GM12878 (cell line): ENCODE data around the gene RBM15. TPM values are rescaled to one million over a fixed set of nuclear protein-coding genes. Genes with fewer than 3 reads are reported as not detected.

Experiments used
- BACH1 ChIP-seq: fragments of 450-650 bp; IDR thresholded peaks from 2 replicates; pipeline ENCODE4 v1.6.1; 2017; ENCODE audit warnings: mild to moderate bottlenecking, borderline replicate concordance
- CBFB ChIP-seq: IDR thresholded peaks from 2 replicates; pipeline ENCODE4 v1.6.1; 2016; ENCODE audit warnings: antibody characterized with exemption, low read depth
- ETV6 ChIP-seq, 2 experiments: fragments of 450-650 bp in 1 of 2; IDR thresholded peaks in 1 of 2; conservative IDR thresholded peaks in 1 of 2; 2 replicates each; pipeline ENCODE4 v1.6.1; 2014; ENCODE audit warnings: antibody characterized with exemption in 1 of 2, borderline replicate concordance in 1 of 2, low read depth in 1 of 2, mild to moderate bottlenecking in 1 of 2, moderate library complexity in 1 of 2
- HDGF ChIP-seq: fragments of 450-650 bp; IDR thresholded peaks from 2 replicates; pipeline ENCODE4 v1.6.1; 2016; ENCODE audit warnings: antibody characterized with exemption
- KLF5 ChIP-seq: fragments of 450-650 bp; IDR thresholded peaks from 2 replicates; pipeline ENCODE4 v1.6.1; 2014; ENCODE audit warnings: mild to moderate bottlenecking; ENCODE audit not compliant: partially characterized antibody
- NR2C1 ChIP-seq: fragments of 450-650 bp; IDR thresholded peaks from 2 replicates; pipeline ENCODE4 v1.6.1; 2017; ENCODE audit warnings: antibody characterized with exemption, mild to moderate bottlenecking, moderate library complexity
- RAD21 ChIP-seq: IDR thresholded peaks from 2 replicates; pipeline ENCODE4 v1.6.1; 2011; ENCODE audit warnings: mild to moderate bottlenecking, low read depth, low read length, moderate library complexity; ENCODE audit not compliant: insufficient read depth
- RELB ChIP-seq: fragments of 450-650 bp; IDR thresholded peaks from 2 replicates; pipeline ENCODE4 v1.6.1; 2017; ENCODE audit warnings: low read depth, mild to moderate bottlenecking, moderate library complexity
- SIX5 ChIP-seq: IDR thresholded peaks from 2 replicates; pipeline ENCODE4 v1.6.1; 2011; ENCODE audit warnings: mild to moderate bottlenecking, low read depth, low read length, moderate library complexity; ENCODE audit not compliant: severe bottlenecking
- SMAD1 ChIP-seq: fragments of 450-650 bp; IDR thresholded peaks from 2 replicates; pipeline ENCODE4 v1.6.1; 2018; ENCODE audit warnings: mild to moderate bottlenecking, low read depth; ENCODE audit not compliant: partially characterized antibody
- SREBF1 ChIP-seq: IDR thresholded peaks from 2 replicates; pipeline ENCODE4 v1.6.1; 2012; ENCODE audit warnings: mild to moderate bottlenecking, low read length
- USF1 ChIP-seq: IDR thresholded peaks from 2 replicates; pipeline ENCODE4 v1.6.1; 2011; ENCODE audit warnings: borderline replicate concordance, low read depth, mild to moderate bottlenecking, moderate library complexity, mixed read lengths, low read length; ENCODE audit not compliant: insufficient read depth; ENCODE audit errors: extremely low read length
- polyA plus RNA-seq, 11 experiments: library from polyadenylated mRNA; depleted of rRNA in 4 of 11; unstranded in 6 of 11; stranded (reverse) in 5 of 11; fragments of >200 nt; fragmentation: Nextera tagmentation in 4 of 11; fragmentation: Illumina TruSeq in 1 of 11; extraction: Ambion mirVana in 4 of 11; extraction: Trizol in 1 of 11; gene quantifications; 1 replicate in 1 of 11; 2 replicates in 10 of 11; pipeline versions ENCODE4 v1.2.1 to v1.2.3, GENCODE V29; 2011 to 2016; ENCODE audit warnings: inconsistent platforms in 2 of 11, missing spikeins in 2 of 11, low read depth in 1 of 11
- total RNA-seq, 4 experiments: library from RNA; depleted of rRNA in 3 of 4; stranded (reverse); fragments of >200 nt in 3 of 4; fragmentation: Illumina TruSeq in 1 of 4; extraction: Trizol in 1 of 4; gene quantifications; 2 replicates each; pipeline versions ENCODE4 v1.2.1 to v1.2.3, GENCODE V29; 2013 to 2021
- TF ChIP-seq, protein P1 (sequence below): IDR thresholded peaks from 2 replicates; pipeline ENCODE4 v1.6.1; 2012; ENCODE audit warnings: low read length, inconsistent platforms
- TF ChIP-seq, protein P2 (sequence below): fragments of 450-650 bp; IDR thresholded peaks from 2 replicates; pipeline ENCODE4 v1.6.1; 2014; ENCODE audit warnings: mild to moderate bottlenecking
- TF ChIP-seq, protein P3 (sequence below): IDR thresholded peaks from 2 replicates; pipeline ENCODE4 v1.6.1; 2012; ENCODE audit warnings: low read depth, low read length, improper control_type of control experiment

RBM15 gene
- total and polyA plus RNA-seq, 10 of the 15 experiments (the other 5 are each of a cell fraction or from before 2014, with no cell fraction given) = 3.1 to 63.2 (median 26.7) TPM

DNA sequence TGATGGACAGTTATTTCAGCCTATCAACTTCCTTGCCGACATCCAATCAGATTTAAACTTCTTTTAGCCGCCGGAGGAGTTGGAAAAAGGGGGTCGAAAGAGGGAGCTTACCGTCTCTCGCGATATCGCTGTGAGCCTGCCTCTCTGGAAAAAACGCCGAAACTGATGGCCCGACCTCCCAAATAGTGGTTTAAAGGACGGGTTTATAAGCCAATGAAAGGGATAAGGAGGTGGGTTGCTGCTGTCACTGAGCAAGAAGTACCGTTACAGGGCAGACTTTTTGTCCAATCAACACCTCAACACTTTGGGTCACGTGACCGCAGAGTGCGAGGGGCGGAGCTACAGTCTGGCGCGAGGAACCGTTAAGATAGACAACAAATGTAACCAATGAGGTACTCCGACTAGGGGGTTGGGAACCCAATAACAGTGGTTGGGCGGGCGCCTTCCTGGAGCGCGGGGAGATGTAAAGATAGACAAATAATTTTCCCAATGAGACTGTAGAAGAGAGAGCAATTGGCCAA lies at the start of gene RBM15 (continued):
- TF ChIP-seq RELB (no peak), NR2C1 (no peak), BACH1 (no peak), USF1 (peak; percentile 92), HDGF (no peak), CBFB (peak; percentile 94), SREBF1 (no peak), KLF5 (no peak), SIX5 (no peak), SMAD1 (no peak), RAD21 (no peak), ETV6 (conservative IDR thresholded peaks at IDR 0.05 in 1 of 2, IDR thresholded peaks at IDR 0.05 in 1 of 2; ENCODE audit: borderline replicate concordance in 1 of 2, low read depth in 1 of 2) (no peak)
- TF ChIP-seq, protein P1, sequence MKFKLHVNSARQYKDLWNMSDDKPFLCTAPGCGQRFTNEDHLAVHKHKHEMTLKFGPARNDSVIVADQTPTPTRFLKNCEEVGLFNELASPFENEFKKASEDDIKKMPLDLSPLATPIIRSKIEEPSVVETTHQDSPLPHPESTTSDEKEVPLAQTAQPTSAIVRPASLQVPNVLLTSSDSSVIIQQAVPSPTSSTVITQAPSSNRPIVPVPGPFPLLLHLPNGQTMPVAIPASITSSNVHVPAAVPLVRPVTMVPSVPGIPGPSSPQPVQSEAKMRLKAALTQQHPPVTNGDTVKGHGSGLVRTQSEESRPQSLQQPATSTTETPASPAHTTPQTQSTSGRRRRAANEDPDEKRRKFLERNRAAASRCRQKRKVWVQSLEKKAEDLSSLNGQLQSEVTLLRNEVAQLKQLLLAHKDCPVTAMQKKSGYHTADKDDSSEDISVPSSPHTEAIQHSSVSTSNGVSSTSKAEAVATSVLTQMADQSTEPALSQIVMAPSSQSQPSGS = peak; percentile 68
- TF ChIP-seq, protein P2, sequence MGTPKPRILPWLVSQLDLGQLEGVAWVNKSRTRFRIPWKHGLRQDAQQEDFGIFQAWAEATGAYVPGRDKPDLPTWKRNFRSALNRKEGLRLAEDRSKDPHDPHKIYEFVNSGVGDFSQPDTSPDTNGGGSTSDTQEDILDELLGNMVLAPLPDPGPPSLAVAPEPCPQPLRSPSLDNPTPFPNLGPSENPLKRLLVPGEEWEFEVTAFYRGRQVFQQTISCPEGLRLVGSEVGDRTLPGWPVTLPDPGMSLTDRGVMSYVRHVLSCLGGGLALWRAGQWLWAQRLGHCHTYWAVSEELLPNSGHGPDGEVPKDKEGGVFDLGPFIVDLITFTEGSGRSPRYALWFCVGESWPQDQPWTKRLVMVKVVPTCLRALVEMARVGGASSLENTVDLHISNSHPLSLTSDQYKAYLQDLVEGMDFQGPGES = peak; percentile 90
- TF ChIP-seq, protein P3, sequence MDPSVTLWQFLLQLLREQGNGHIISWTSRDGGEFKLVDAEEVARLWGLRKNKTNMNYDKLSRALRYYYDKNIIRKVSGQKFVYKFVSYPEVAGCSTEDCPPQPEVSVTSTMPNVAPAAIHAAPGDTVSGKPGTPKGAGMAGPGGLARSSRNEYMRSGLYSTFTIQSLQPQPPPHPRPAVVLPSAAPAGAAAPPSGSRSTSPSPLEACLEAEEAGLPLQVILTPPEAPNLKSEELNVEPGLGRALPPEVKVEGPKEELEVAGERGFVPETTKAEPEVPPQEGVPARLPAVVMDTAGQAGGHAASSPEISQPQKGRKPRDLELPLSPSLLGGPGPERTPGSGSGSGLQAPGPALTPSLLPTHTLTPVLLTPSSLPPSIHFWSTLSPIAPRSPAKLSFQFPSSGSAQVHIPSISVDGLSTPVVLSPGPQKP = no peak
- TF ChIP-seq, all 136 proteins: peak for 41
